Esophagus squamous epithelium (tissue), 4 donors: Measurements from ENCODE around the gene KLHDC3.

Source experiments
- POLR2A ChIP-seq, 4 donors: fragments of 450-650 bp; IDR thresholded peaks; one replicate each; pipeline ENCODE4 v1.6.1; 2017; ENCODE audit warnings: antibody characterized with exemption in 4 of 4, mild to moderate bottlenecking in 4 of 4, moderate library complexity in 3 of 4
- TF ChIP-seq, protein P1 (sequence below), 6 experiments: fragments of 450-650 bp in 4 of 6; fragments of 200-600 bp in 2 of 6; sonication (generic) in 2 of 6; IDR thresholded peaks; one replicate each; pipeline ENCODE4 v1.5.1; 2016 to 2019; ENCODE audit warnings: antibody characterized with exemption in 6 of 6, mild to moderate bottlenecking in 4 of 6, moderate library complexity in 4 of 6

DNA sequence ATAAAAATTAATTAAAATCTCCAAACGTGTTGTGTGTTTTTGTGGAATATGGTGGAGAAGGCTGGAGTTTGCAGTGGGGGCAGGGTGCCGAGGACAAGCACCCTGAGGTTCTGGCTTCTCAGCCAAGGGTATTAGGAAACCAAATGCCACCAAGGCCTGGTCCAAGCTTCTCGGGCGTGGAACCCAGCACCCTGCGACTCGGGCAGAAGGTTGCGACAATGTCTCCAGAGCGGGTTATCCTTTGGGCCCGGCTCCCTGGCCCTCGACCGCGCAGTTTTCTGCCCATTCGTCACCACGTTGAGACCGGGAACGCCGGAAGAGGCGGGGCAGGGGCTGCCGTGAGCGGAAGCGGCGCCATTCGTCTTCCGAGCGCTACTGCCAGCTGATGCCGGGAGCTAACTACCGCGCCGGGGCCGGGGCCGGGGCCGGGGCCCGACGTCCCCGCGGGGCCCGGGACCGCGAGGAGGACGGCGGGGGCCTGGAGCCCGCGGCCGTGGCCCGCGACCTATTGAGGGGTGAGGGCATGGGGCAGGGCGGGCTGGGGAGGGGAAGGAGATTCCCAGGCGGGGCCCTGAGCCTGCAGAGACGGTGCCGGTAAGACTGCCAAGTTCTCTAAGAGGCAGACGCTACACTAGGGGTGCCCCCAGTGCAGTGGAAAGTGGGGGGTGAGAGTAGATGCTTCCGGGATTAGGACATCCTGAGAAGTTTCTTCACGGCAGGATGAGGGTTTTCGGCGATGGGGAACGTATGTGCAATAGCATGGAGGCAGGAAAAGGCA is 7.4 kb downstream of the KLHDC3 start, which contains the start of gene RRP36:
- TF ChIP-seq, protein P1, sequence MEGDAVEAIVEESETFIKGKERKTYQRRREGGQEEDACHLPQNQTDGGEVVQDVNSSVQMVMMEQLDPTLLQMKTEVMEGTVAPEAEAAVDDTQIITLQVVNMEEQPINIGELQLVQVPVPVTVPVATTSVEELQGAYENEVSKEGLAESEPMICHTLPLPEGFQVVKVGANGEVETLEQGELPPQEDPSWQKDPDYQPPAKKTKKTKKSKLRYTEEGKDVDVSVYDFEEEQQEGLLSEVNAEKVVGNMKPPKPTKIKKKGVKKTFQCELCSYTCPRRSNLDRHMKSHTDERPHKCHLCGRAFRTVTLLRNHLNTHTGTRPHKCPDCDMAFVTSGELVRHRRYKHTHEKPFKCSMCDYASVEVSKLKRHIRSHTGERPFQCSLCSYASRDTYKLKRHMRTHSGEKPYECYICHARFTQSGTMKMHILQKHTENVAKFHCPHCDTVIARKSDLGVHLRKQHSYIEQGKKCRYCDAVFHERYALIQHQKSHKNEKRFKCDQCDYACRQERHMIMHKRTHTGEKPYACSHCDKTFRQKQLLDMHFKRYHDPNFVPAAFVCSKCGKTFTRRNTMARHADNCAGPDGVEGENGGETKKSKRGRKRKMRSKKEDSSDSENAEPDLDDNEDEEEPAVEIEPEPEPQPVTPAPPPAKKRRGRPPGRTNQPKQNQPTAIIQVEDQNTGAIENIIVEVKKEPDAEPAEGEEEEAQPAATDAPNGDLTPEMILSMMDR (IDR thresholded peaks at IDR 0.05), result no peak
- TF ChIP-seq POLR2A (IDR thresholded peaks at IDR 0.05), result peak in 1 of 4 donors; percentile 29
